Right atrium auricular region (tissue), 2 donors: ENCODE results near the gene ITGA1. TPM values are rescaled to one million over a fixed set of nuclear protein-coding genes. Genes with fewer than 3 reads are reported as not detected.
"Not testable (repeated sequence)": the region's sequence is repeated elsewhere in the genome, so short reads cannot be mapped to it uniquely, and the experiment has no call there.

Experiments used
- DNase-seq: peaks from one replicate; pipeline ENCODE4 v3.0.0-alpha.2; 2019; ENCODE audit warnings: low spot score
- H3K27ac ChIP-seq, 2 donors: fragments of 200-600 bp; sonication (generic); 1 replicate in 1 of 2; 2 replicates in 1 of 2; pipeline ENCODE4 v1.5.1; 2016 to 2019
- H3K27me3 ChIP-seq, 2 donors: fragments of 200-600 bp; sonication (generic); one replicate each; pipeline versions ENCODE4 v1.5.1 to v1.6.0; 2017 to 2019
- H3K36me3 ChIP-seq: fragments of 200-600 bp; sonication (generic); one replicate; pipeline ENCODE4 v1.5.1; 2016
- H3K4me1 ChIP-seq, 2 donors: fragments of 200-600 bp; sonication (generic); one replicate each; pipeline versions ENCODE4 v1.5.1 to v1.6.0; 2017 to 2019
- H3K4me3 ChIP-seq, 2 donors: fragments of 200-600 bp; sonication (generic); 1 replicate in 1 of 2; 2 replicates in 1 of 2; pipeline ENCODE4 v1.5.1; 2017 to 2019; ENCODE audit warnings: mild to moderate bottlenecking in 1 of 2, moderate library complexity in 1 of 2
- H3K9me3 ChIP-seq, 2 donors: fragments of 200-600 bp; sonication (generic); one replicate each; pipeline ENCODE4 v1.5.1; 2019
- CTCF ChIP-seq, 2 donors: fragments of 200-600 bp; sonication (generic); IDR thresholded peaks; one replicate each; pipeline ENCODE4 v1.5.1; 2019; ENCODE audit warnings: antibody characterized with exemption in 2 of 2
- total RNA-seq, 2 donors: library from RNA; depleted of rRNA; stranded (reverse); fragments of >200 nt; gene quantifications; one replicate each; pipeline ENCODE4 v1.1.0, GENCODE V29; 2016

The ITGA1 gene
- total RNA-seq, 2 donors from 2014 or later: 13.2 to 26.8 TPM

DNA sequence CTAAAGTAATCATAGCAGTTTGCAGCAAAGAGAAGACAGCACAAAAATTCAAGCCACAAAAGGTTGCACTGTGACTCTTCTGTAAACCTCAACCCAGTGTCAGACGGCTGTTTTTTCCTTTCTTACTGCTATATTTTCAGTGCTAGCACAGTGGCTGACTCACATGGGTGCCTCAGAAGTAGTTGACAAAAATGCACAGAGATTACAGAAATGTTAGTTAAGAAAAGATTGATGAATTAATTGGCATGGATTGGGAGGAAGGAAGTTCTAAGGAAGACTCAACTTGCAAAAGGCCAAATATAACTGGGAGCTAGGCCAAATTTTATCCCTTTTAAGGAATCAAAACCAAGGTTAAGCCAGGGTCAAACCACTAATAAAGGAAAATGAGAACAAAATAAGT, 43.7 kb upstream of the ITGA1 start:
- Histone ChIP-seq H3K4me3 (no peak overlapping the region), H3K27ac (no peak overlapping the region), H3K9me3 (no peaks in the 10 kb centered on the region), H3K27me3 (no peaks in the 10 kb centered on the region), H3K4me1 (peaks cover 0 to 12% of the 10 kb centered on the region in 2 donors), H3K36me3 (no peaks in the 10 kb centered on the region)
- no peak for TF ChIP-seq CTCF (IDR thresholded peaks at IDR 0.05)
- DNase-seq: no peak

GRCh38 chr5:52744867-52745458, 42.8 kb upstream of the ITGA1 start:
- H3K4me1 ChIP-seq: peaks cover 0 to 12% of the 10 kb centered on the region in 2 donors
- H3K27me3 ChIP-seq, H3K27ac ChIP-seq, H3K4me3 ChIP-seq, H3K36me3 ChIP-seq, DNase-seq, H3K9me3 ChIP-seq: not testable (repeated sequence)

- no peak for TF ChIP-seq CTCF (IDR thresholded peaks at IDR 0.05)
- no peak for DNase-seq
- Histone ChIP-seq H3K27ac (no peak overlapping the region), H3K4me3 (no peak overlapping the region), H3K4me1 (peaks cover 0 to 12% of the 10 kb centered on the region in 2 donors), H3K27me3 (no peaks in the 10 kb centered on the region), H3K36me3 (no peaks in the 10 kb centered on the region), H3K9me3 (no peaks in the 10 kb centered on the region)
Measured at GRCh38 chr5:52746539-52746938, 41.2 kb upstream of the ITGA1 start.

DNA sequence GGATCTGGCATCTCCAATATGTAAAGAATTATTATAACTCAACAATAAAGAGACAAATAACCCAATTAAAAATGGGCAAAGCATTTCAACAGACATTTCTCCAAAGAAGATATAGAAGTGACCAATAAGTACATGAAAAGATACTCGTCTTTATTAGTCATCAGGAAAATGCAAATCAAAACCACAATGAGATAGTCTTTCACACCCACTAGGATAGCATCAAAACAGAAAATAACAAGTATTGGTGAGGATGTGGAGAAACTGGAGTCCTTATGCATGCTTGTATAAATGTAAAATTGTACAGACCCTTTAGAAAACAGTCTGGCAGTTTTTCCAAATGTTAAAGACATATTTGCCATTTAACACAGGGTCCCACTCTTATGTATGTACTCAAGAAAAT, 39.1 kb upstream of the ITGA1 start:
- Histone ChIP-seq H3K4me3 (no peak overlapping the region), H3K4me1 (peaks cover 0 to 6% of the 10 kb centered on the region in 2 donors), H3K9me3 (no peaks in the 10 kb centered on the region), H3K27me3 (no peaks in the 10 kb centered on the region), H3K27ac (no peak overlapping the region), H3K36me3 (no peaks in the 10 kb centered on the region)
- no peak for DNase-seq
- no peak for TF ChIP-seq CTCF (IDR thresholded peaks at IDR 0.05)

DNA sequence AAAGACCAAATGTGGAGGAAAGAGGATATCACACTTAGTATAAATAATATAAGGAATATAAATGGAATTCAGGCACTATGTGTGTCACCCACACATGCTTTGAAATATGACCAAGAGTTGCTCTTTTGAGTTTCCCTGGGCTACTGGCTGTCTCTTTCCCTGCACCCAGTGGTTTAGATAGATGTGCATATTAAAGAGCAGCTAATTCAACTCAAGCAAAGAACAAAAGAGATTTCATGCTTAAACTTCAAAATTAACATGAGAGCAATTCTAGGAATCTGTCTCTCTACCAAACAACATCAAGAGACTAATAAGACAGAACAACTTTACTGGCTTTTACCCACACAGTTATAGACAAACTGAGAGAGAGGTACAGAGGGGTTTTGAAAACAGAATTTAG, 38.0 kb upstream of the ITGA1 start:
- Histone ChIP-seq H3K36me3 (no peaks in the 10 kb centered on the region), H3K4me1 (no peaks in the 10 kb centered on the region), H3K27ac (no peak overlapping the region), H3K9me3 (no peaks in the 10 kb centered on the region), H3K4me3 (no peak overlapping the region), H3K27me3 (no peaks in the 10 kb centered on the region)
- DNase-seq: no peak
- no peak for TF ChIP-seq CTCF (IDR thresholded peaks at IDR 0.05)

- TF ChIP-seq CTCF (IDR thresholded peaks at IDR 0.05): no peak
- Histone ChIP-seq H3K36me3 (no peaks in the 10 kb centered on the region), H3K4me3 (no peak overlapping the region), H3K4me1 (no peaks in the 10 kb centered on the region), H3K27ac (no peak overlapping the region), H3K27me3 (no peaks in the 10 kb centered on the region), H3K9me3 (no peaks in the 10 kb centered on the region)
- no peak for DNase-seq
Measured at GRCh38 chr5:52751137-52751536, 36.6 kb upstream of the ITGA1 start.
